GM12892 (cell line): ENCODE measurements around the gene DPF3.

Experiments used
- POLR2A ChIP-seq: IDR thresholded peaks from 2 replicates; pipeline ENCODE4 v1.6.1; 2011; ENCODE audit warnings: low read depth, low read length, control low read depth
- POLR2AphosphoS5 ChIP-seq: IDR thresholded peaks from 2 replicates; pipeline ENCODE4 v1.6.1; 2011; ENCODE audit warnings: low read depth, low read length, control low read depth
- TAF1 ChIP-seq: IDR thresholded peaks from 2 replicates; pipeline ENCODE4 v1.6.1; 2011; ENCODE audit warnings: low read depth, mild to moderate bottlenecking, control low read depth, low read length, borderline replicate concordance

DNA sequence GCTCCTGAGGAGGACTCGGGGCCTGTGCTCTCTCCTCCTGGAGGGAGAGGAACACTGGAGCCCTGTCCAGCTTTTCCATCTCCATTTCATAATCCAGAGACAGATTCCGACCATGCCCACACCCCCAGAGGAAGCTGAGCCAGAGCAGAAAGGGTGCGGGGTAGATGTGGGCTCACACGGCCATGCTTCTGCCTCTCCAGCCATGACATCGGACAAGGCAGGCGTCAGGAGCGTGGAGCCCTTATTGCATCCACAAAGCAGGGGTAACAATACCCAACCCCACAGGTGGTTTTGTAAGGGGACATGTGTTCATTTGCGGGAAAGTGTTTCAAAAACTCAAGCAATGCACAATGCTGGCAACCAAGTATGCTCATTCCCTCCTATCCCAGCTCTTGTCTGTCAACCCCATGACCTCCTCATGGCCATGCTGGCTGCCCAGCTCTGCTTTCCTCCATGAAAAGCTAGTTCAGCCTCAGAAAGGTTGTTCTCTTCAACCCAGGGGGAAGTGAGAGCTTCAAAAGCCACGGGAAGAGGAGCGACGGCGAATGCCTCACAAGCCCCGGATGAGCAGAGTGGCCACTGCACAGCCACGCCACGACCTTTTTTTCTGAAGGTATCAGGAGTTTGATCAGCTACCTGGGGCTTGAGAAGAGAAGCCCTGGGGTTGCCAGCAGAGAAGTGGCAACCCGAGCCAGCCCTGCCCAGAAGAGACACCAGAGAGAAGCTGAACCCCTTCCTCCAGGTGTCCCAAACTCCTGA is 161.7 kb downstream of the DPF3 start:
- TF ChIP-seq POLR2A (no peak), POLR2AphosphoS5 (no peak), TAF1 (no peak)
